Right atrium auricular region (tissue), 2 donors: ENCODE measurements around the gene PMS2. TPM values are rescaled to one million over a fixed set of nuclear protein-coding genes. Genes with fewer than 3 reads are reported as not detected.

Experiments used
- DNase-seq: peaks from one replicate; pipeline ENCODE4 v3.0.0-alpha.2; 2019; ENCODE audit warnings: low spot score
- H3K27ac ChIP-seq, 2 donors: fragments of 200-600 bp; sonication (generic); 1 replicate in 1 of 2; 2 replicates in 1 of 2; pipeline ENCODE4 v1.5.1; 2016 to 2019
- H3K27me3 ChIP-seq, 2 donors: fragments of 200-600 bp; sonication (generic); one replicate each; pipeline versions ENCODE4 v1.5.1 to v1.6.0; 2017 to 2019
- H3K36me3 ChIP-seq: fragments of 200-600 bp; sonication (generic); one replicate; pipeline ENCODE4 v1.5.1; 2016
- H3K4me1 ChIP-seq, 2 donors: fragments of 200-600 bp; sonication (generic); one replicate each; pipeline versions ENCODE4 v1.5.1 to v1.6.0; 2017 to 2019
- H3K4me3 ChIP-seq, 2 donors: fragments of 200-600 bp; sonication (generic); 1 replicate in 1 of 2; 2 replicates in 1 of 2; pipeline ENCODE4 v1.5.1; 2017 to 2019; ENCODE audit warnings: mild to moderate bottlenecking in 1 of 2, moderate library complexity in 1 of 2
- H3K9me3 ChIP-seq, 2 donors: fragments of 200-600 bp; sonication (generic); one replicate each; pipeline ENCODE4 v1.5.1; 2019
- total RNA-seq, 2 donors: library from RNA; depleted of rRNA; stranded (reverse); fragments of >200 nt; gene quantifications; one replicate each; pipeline ENCODE4 v1.1.0, GENCODE V29; 2016
- TF ChIP-seq, protein P1 (sequence below), 2 donors: fragments of 200-600 bp; sonication (generic); IDR thresholded peaks; one replicate each; pipeline ENCODE4 v1.5.1; 2019; ENCODE audit warnings: antibody characterized with exemption in 2 of 2

The PMS2 gene
- total RNA-seq, 2 donors from 2014 or later, result 5.0 to 5.3 TPM

DNA sequence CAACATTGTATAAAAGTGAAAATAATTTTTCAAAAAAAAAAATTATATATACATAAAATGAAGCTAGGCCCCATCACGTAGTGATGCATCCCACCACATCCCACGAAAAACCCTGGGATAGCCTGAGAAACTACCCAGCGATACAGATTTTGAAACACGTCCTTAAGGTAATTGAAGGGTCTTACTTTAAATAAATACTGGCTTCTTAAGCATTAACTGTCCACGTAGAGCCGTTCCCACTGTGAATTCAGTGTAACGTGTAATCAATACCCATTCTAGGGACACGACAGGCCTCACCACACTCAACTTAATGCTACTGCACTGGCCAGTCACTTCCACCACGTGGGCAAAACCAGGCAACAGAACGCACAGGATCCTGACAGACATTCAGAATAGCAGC is 26.3 kb upstream of the PMS2 start:
- H3K4me3 ChIP-seq, result no peak overlapping the region
- H3K27me3 ChIP-seq, result no peaks in the 10 kb centered on the region
- no peaks in the 10 kb centered on the region for H3K9me3 ChIP-seq
- no peak for DNase-seq
- no peak overlapping the region for H3K27ac ChIP-seq
- H3K4me1 ChIP-seq, result no peaks in the 10 kb centered on the region
- TF ChIP-seq, protein P1, sequence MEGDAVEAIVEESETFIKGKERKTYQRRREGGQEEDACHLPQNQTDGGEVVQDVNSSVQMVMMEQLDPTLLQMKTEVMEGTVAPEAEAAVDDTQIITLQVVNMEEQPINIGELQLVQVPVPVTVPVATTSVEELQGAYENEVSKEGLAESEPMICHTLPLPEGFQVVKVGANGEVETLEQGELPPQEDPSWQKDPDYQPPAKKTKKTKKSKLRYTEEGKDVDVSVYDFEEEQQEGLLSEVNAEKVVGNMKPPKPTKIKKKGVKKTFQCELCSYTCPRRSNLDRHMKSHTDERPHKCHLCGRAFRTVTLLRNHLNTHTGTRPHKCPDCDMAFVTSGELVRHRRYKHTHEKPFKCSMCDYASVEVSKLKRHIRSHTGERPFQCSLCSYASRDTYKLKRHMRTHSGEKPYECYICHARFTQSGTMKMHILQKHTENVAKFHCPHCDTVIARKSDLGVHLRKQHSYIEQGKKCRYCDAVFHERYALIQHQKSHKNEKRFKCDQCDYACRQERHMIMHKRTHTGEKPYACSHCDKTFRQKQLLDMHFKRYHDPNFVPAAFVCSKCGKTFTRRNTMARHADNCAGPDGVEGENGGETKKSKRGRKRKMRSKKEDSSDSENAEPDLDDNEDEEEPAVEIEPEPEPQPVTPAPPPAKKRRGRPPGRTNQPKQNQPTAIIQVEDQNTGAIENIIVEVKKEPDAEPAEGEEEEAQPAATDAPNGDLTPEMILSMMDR (IDR thresholded peaks at IDR 0.05), result no peak
- H3K36me3 ChIP-seq, result peaks cover 60% of the 10 kb centered on the region

GRCh38 chr7:6032641-6033040 is 23.8 kb upstream of the PMS2 start:
- Histone ChIP-seq H3K9me3 (no peaks in the 10 kb centered on the region), H3K4me1 (no peaks in the 10 kb centered on the region), H3K27ac (no peak overlapping the region), H3K4me3 (no peak overlapping the region), H3K36me3 (peaks cover 49% of the 10 kb centered on the region), H3K27me3 (no peaks in the 10 kb centered on the region)
- TF ChIP-seq, protein P1 (IDR thresholded peaks at IDR 0.05), result no peak
- DNase-seq, result no peak

DNA sequence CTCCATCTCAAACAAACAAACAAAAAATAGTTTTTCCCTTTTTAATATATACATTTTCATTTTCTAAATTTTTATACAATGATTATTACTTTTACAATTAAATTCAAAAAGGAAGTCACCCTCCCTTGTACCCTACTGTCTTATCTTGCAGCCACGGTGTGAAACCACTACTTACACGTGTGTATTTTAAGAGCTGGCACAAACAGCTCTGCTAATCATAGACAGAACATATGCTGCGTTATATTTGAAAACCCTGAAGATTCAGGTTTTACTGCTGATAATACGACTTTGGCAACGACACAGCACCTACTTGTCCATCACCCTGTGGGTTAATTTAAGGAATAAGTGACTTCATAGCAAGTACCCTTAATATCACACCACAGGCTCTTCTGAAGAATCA is 23.3 kb upstream of the PMS2 start:
- no peaks in the 10 kb centered on the region for H3K9me3 ChIP-seq
- no peaks in the 10 kb centered on the region for H3K27me3 ChIP-seq
- no peak overlapping the region for H3K27ac ChIP-seq
- no peaks in the 10 kb centered on the region for H3K4me1 ChIP-seq
- TF ChIP-seq, protein P1 (IDR thresholded peaks at IDR 0.05), result no peak
- no peak for DNase-seq
- peaks cover 50% of the 10 kb centered on the region for H3K36me3 ChIP-seq
- no peak overlapping the region for H3K4me3 ChIP-seq

DNA sequence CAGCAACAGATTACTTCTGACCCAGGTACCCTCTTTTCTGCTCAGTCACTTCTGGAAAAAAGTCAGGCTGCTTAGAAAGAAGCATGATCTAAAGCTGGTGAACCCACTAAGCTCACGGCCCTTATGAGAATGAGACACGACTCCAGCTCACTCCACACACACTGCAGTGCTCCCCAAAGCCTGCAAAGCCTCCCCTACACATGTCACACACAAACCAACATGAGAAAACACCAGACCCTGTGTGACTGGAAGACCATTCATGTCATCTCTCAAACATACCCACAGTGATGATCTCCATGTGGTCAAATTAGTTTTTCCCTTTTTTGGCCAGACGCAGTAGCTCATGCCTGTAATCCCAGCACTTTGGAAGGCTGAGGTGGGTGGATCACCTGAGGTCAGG is 22.7 kb upstream of the PMS2 start:
- no peaks in the 10 kb centered on the region for H3K27me3 ChIP-seq
- peaks cover 0 to 5% of the 10 kb centered on the region in 2 donors for H3K4me1 ChIP-seq
- H3K27ac ChIP-seq, result no peak overlapping the region
- H3K36me3 ChIP-seq, result peaks cover 50% of the 10 kb centered on the region
- H3K9me3 ChIP-seq, result no peaks in the 10 kb centered on the region
- no peak for DNase-seq
- H3K4me3 ChIP-seq, result no peak overlapping the region
- TF ChIP-seq, protein P1 (IDR thresholded peaks at IDR 0.05), result no peak

DNA sequence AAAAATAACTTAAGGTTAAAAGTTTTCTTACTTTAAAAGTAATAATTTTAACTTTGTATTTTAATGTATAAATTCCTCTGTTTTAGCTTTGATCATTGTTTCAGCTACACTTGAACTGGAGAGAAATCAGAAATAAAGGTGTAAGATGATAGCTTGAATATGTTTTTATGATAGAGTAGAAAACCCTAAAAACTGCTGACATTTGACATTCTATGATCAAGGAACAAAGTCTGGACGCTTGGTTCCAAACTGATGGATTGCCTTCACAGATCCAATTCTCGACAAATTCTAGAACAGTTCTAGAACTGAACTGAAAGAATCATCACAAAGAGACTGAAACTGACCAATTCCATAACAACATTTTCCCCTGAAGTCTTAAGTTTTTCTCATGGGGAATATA is 22.1 kb upstream of the PMS2 start, which contains the start of gene ANKRD61:
TSS of gene ANKRD61 (plus strand) at position 389 of the 400 bp plus-strand sequence. CDS start at position 389, 0 bp downstream.
- H3K27me3 ChIP-seq, result no peaks in the 10 kb centered on the region
- H3K27ac ChIP-seq, result no peak within 1 kb of the TSS
- H3K9me3 ChIP-seq, result no peaks in the 10 kb centered on the region
- DNase-seq, result no peak
- no peak within 1 kb of the TSS for H3K4me3 ChIP-seq
- TF ChIP-seq, protein P1 (IDR thresholded peaks at IDR 0.05), result no peak
- peaks cover 51% of the 10 kb centered on the region for H3K36me3 ChIP-seq
- H3K4me1 ChIP-seq, result peaks cover 0 to 10% of the 10 kb centered on the region in 2 donors

GRCh38 chr7:6028563-6028962 is 19.7 kb upstream of the PMS2 start:
- Histone ChIP-seq H3K4me3 (no peak overlapping the region), H3K4me1 (peaks cover 0 to 12% of the 10 kb centered on the region in 2 donors), H3K27me3 (no peaks in the 10 kb centered on the region), H3K9me3 (no peaks in the 10 kb centered on the region), H3K36me3 (peaks cover 58% of the 10 kb centered on the region), H3K27ac (no peak overlapping the region)
- TF ChIP-seq, protein P1 (IDR thresholded peaks at IDR 0.05), result no peak
- DNase-seq, result no peak
